Lower leg skin (tissue), 4 donors: ENCODE data around the gene AATF. TPM values are rescaled to one million over a fixed set of nuclear protein-coding genes. Genes with fewer than 3 reads are reported as not detected.

Experiments used
- DNase-seq, 2 donors: peaks; one replicate each; pipeline ENCODE4 v3.0.0-alpha.2; 2019; ENCODE audit warnings: low spot score in 2 of 2
- H3K4me3 ChIP-seq: fragments of 200-600 bp; sonication (generic); 2 replicates; pipeline ENCODE4 v1.5.1; 2017; ENCODE audit warnings: mild to moderate bottlenecking, low read depth; ENCODE audit not compliant: poor library complexity, severe bottlenecking
- CTCF ChIP-seq, 3 donors: fragments of 450-650 bp; IDR thresholded peaks; one replicate each; pipeline ENCODE4 v1.5.1; 2016; ENCODE audit warnings: antibody characterized with exemption in 3 of 3, mild to moderate bottlenecking in 3 of 3, moderate library complexity in 2 of 3
- POLR2A ChIP-seq, 2 donors: fragments of 450-650 bp; IDR thresholded peaks; one replicate each; pipeline ENCODE4 v1.6.1; 2016 to 2017; ENCODE audit warnings: antibody characterized with exemption in 2 of 2, mild to moderate bottlenecking in 1 of 2, moderate library complexity in 1 of 2
- WGBS, 2 donors: methylation state at CpG; one replicate each; pipeline ENCODE4 v1.1.5; 2018; 5-methylcytosine and 5-hydroxymethylcytosine counted together
- intact Hi-C: fragments of 100-400 bp; cut with DNase I; formaldehyde crosslinking; loops from one replicate; pipeline ENCODE4 v1.15.0; 2023; ENCODE audit warnings: low total_unique reads
- total RNA-seq, 4 donors: library from RNA; depleted of rRNA; stranded (reverse); fragments of >200 nt; gene quantifications; one replicate each; pipeline ENCODE4 v1.1.0, GENCODE V29; 2016

AATF gene
- total RNA-seq, 4 donors from 2014 or later, result 32.1 to 64.4 (median 50.6) TPM

GRCh38 chr17:36926701-36927100, 22.1 kb upstream of the AATF start:
- no peak for TF ChIP-seq CTCF (IDR thresholded peaks at IDR 0.05)
- no peak for TF ChIP-seq POLR2A (IDR thresholded peaks at IDR 0.05)
- 77 to 88% methylated on average over 2 of the region's 2 CpGs for WGBS, 2 donors
- H3K4me3 ChIP-seq, result no peak overlapping the region
- intact Hi-C loops, result no loop called here
- DNase-seq, result no peak

- no peak for DNase-seq
- WGBS, 2 donors, result 44 to 45% methylated on average over 13 of the region's 13 CpGs
- intact Hi-C loops, result no loop called here
- no peak overlapping the region for H3K4me3 ChIP-seq
- TF ChIP-seq CTCF (IDR thresholded peaks at IDR 0.05) (no peak), POLR2A (IDR thresholded peaks at IDR 0.05) (no peak)
Measured at GRCh38 chr17:36928471-36929345, 20.0 kb upstream of the AATF start.

- WGBS, 2 donors, result 17 to 20% methylated on average over 16 of the region's 16 CpGs
- no peak for DNase-seq
- intact Hi-C loops, result no loop called here
- no peak for TF ChIP-seq CTCF (IDR thresholded peaks at IDR 0.05)
- no peak for TF ChIP-seq POLR2A (IDR thresholded peaks at IDR 0.05)
- no peak overlapping the region for H3K4me3 ChIP-seq
Measured at GRCh38 chr17:36929851-36930582, 18.7 kb upstream of the AATF start.

GRCh38 chr17:36930583-36930900, 18.2 kb upstream of the AATF start:
- 48 to 78% methylated on average over 1 of the region's 1 CpG for WGBS, 2 donors
- no peak for DNase-seq
- intact Hi-C loops, result no loop called here
- TF ChIP-seq CTCF (IDR thresholded peaks at IDR 0.05) (no peak), POLR2A (IDR thresholded peaks at IDR 0.05) (no peak)
- no peak overlapping the region for H3K4me3 ChIP-seq

- no peak for TF ChIP-seq POLR2A (IDR thresholded peaks at IDR 0.05)
- 29 to 30% methylated on average over 7 of the region's 7 CpGs for WGBS, 2 donors
- H3K4me3 ChIP-seq, result no peak overlapping the region
- intact Hi-C loops, result no loop called here
- no peak for DNase-seq
Measured at GRCh38 chr17:36931096-36931696, 17.6 kb upstream of the AATF start.
